Measurements from ENCODE around the gene LAMP1. TPM values are rescaled to one million over a fixed set of nuclear protein-coding genes. Genes with fewer than 3 reads are reported as not detected.
"Not testable (repeated sequence)": the region's sequence is repeated elsewhere in the genome, so short reads cannot be mapped to it uniquely, and the experiment has no call there.

LAMP1 gene
- total and polyA plus RNA-seq, 2 donors (not counting 1 experiment from before 2014, with no cell fraction given) = 52.1 to 96.1 TPM

DNA sequence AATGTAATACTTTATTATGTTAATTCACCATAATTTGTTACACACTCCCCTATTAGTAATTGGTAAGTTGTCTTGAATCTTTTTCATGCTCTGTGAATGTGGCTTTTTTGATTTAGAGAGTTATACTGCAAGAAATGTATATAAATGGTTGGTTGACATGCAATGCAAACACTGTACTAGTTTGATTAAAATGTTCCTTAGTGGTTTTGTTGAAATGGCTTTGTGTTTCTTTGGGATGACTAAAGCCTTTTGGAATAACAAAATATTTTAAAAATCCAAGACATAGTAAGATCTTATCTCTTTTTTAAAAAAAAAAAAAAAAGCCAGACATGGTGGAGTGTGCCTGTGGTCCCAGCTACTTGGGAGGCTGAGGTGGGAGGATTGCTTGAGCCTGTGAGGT lies 10.5 kb downstream of the LAMP1 start:
- Histone ChIP-seq H3K36me3 (replicated peaks in 1 of 2; ENCODE audit: control extremely low read depth in 1 of 2, control insufficient read depth in 1 of 2, extremely low read depth in 1 of 2, insufficient read depth in 2 of 2, low read length in 1 of 2) (peaks cover 13 to 41% of the 10 kb centered on the region in 2 experiments), H4K20me1 (ENCODE audit: control insufficient read depth, insufficient read depth, low read length, poor library complexity, severe bottlenecking) (peaks cover 78% of the 10 kb centered on the region), H3K9me3 (ENCODE audit: control extremely low read depth in 1 of 3, control insufficient read depth in 2 of 3, insufficient read depth in 1 of 3, low read length in 2 of 3) (no peaks in the 10 kb centered on the region), H3K4me2 (replicated peaks; ENCODE audit: low read depth, low read length, poor library complexity, severe bottlenecking) (no peak overlapping the region), H2AFZ (ENCODE audit: insufficient read depth, low read depth, low read length, poor library complexity, severe bottlenecking) (no peak overlapping the region), H3K4me3 (ENCODE audit: control extremely low read depth in 1 of 5, extremely low read depth in 1 of 5, insufficient read depth in 1 of 5, low read depth in 2 of 5, low read length in 4 of 5) (no peak overlapping the region), H3K27ac (ENCODE audit: low read length in 2 of 2) (no peak overlapping the region), H3K79me2 (ENCODE audit: control insufficient read depth, insufficient read depth, low read length) (peaks cover 79% of the 10 kb centered on the region), H3K9ac (ENCODE audit: low read length) (no peak overlapping the region), H3K4me1 (ENCODE audit: control insufficient read depth in 2 of 2, insufficient read depth in 2 of 2, low read length in 2 of 2) (no peaks in the 10 kb centered on the region), H3K27me3 (replicated peaks in 1 of 4; ENCODE audit: control extremely low read depth in 1 of 4, control insufficient read depth in 3 of 4, insufficient read depth in 4 of 4, low read length in 3 of 4) (no peaks in the 10 kb centered on the region)
- no peaks in the 10 kb centered on the region for H3K9me3 Mint-ChIP-seq (ENCODE audit: insufficient read depth)
- POLR2A ChIA-PET = interaction anchor here (0.6 kb wide), 1 partner anchor 120 kb away, joined by 5 read pairs; no protein-coding TSS in a partner anchor
- CTCF ChIA-PET = no interaction called here
- intact Hi-C loops (cut with micrococcal nuclease) = no loop called here
- no peaks in the 10 kb centered on the region for H3K27me3 Mint-ChIP-seq
- H3K27ac Mint-ChIP-seq = no peak overlapping the region
- DNase-seq = no peak
- ATAC-seq (ENCODE audit: low read depth) = no peak
- H3K4me1 Mint-ChIP-seq = peaks cover 8% of the 10 kb centered on the region
- no peak overlapping the region for H3K4me3 Mint-ChIP-seq
- TF ChIP-seq EZH2 (IDR thresholded peaks at IDR 0.05; ENCODE audit: borderline replicate concordance, insufficient read depth, low read depth, low read length, poor library complexity, severe bottlenecking) = no peak
- TF ChIP-seq, protein P1, sequence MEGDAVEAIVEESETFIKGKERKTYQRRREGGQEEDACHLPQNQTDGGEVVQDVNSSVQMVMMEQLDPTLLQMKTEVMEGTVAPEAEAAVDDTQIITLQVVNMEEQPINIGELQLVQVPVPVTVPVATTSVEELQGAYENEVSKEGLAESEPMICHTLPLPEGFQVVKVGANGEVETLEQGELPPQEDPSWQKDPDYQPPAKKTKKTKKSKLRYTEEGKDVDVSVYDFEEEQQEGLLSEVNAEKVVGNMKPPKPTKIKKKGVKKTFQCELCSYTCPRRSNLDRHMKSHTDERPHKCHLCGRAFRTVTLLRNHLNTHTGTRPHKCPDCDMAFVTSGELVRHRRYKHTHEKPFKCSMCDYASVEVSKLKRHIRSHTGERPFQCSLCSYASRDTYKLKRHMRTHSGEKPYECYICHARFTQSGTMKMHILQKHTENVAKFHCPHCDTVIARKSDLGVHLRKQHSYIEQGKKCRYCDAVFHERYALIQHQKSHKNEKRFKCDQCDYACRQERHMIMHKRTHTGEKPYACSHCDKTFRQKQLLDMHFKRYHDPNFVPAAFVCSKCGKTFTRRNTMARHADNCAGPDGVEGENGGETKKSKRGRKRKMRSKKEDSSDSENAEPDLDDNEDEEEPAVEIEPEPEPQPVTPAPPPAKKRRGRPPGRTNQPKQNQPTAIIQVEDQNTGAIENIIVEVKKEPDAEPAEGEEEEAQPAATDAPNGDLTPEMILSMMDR (IDR thresholded peaks at IDR 0.05) = no peak

DNA sequence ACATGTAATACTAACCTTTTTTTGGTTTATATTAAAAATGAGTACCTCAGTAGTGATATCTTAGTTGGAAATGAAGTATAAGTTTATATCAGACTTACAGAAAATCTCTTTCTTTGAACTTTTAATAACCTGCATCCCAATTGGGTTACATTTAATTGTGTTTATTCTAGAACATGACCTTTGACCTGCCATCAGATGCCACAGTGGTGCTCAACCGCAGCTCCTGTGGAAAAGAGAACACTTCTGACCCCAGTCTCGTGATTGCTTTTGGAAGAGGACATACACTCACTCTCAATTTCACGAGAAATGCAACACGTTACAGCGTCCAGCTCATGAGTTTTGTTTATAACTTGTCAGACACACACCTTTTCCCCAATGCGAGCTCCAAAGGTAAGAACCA lies 12.4 kb downstream of the LAMP1 start:
- Histone ChIP-seq H3K4me1 (ENCODE audit: control insufficient read depth in 2 of 2, insufficient read depth in 2 of 2, low read length in 2 of 2) (no peaks in the 10 kb centered on the region), H2AFZ (ENCODE audit: insufficient read depth, low read depth, low read length, poor library complexity, severe bottlenecking) (no peak overlapping the region), H3K4me2 (replicated peaks; ENCODE audit: low read depth, low read length, poor library complexity, severe bottlenecking) (no peak overlapping the region), H3K27me3 (replicated peaks in 1 of 4; ENCODE audit: control extremely low read depth in 1 of 4, control insufficient read depth in 3 of 4, insufficient read depth in 4 of 4, low read length in 3 of 4) (no peaks in the 10 kb centered on the region), H3K27ac (ENCODE audit: low read length in 2 of 2) (no peak overlapping the region), H3K36me3 (replicated peaks in 1 of 2; ENCODE audit: control extremely low read depth in 1 of 2, control insufficient read depth in 1 of 2, extremely low read depth in 1 of 2, insufficient read depth in 2 of 2, low read length in 1 of 2) (peaks cover 13 to 41% of the 10 kb centered on the region in 2 experiments), H3K9me3 (ENCODE audit: control extremely low read depth in 1 of 3, control insufficient read depth in 2 of 3, insufficient read depth in 1 of 3, low read length in 2 of 3) (no peaks in the 10 kb centered on the region), H3K9ac (ENCODE audit: low read length) (no peak overlapping the region), H4K20me1 (ENCODE audit: control insufficient read depth, insufficient read depth, low read length, poor library complexity, severe bottlenecking) (peaks cover 76% of the 10 kb centered on the region), H3K4me3 (ENCODE audit: control extremely low read depth in 1 of 5, extremely low read depth in 1 of 5, insufficient read depth in 1 of 5, low read depth in 2 of 5, low read length in 4 of 5) (no peak overlapping the region), H3K79me2 (ENCODE audit: control insufficient read depth, insufficient read depth, low read length) (peaks cover 75% of the 10 kb centered on the region)
- Mint-ChIP-seq H3K27me3 (no peaks in the 10 kb centered on the region), H3K4me3 (no peak overlapping the region), H3K27ac (no peak overlapping the region), H3K9me3 (ENCODE audit: insufficient read depth) (no peaks in the 10 kb centered on the region), H3K4me1 (peaks cover 3% of the 10 kb centered on the region)
- ATAC-seq (ENCODE audit: low read depth) (no peak), DNase-seq (no peak)
- POLR2A ChIA-PET = no interaction called here
- intact Hi-C loops (cut with micrococcal nuclease) = no loop called here
- 100% methylated on average over 1 of the region's 6 CpGs for WGBS (ENCODE audit: insufficient coverage)
- TF ChIP-seq EZH2 (IDR thresholded peaks at IDR 0.05; ENCODE audit: borderline replicate concordance, insufficient read depth, low read depth, low read length, poor library complexity, severe bottlenecking) = no peak
- TF ChIP-seq, protein P1 (IDR thresholded peaks at IDR 0.05) = no peak
- CTCF ChIA-PET = no interaction called here

DNA sequence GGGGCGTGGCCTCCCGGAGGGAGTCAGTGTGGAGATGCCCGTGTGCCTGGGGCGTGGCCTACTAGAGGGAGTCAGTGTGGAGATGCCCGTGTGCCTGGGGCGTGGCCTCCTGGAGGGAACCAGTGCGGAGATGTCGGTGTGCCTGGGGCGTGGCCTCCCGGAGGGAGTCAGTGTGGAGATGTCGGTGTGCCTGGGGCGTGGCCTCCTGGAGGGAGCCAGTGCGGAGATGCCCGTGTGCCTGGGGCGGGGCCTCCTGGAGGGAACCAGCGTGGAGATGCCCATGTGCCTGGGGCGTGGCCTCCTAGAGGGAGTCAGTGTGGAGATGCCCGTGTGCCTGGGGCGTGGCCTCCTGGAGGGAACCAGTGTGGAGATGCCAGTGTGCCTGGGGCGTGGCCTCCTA lies 17.1 kb downstream of the LAMP1 start:
- H3K27ac Mint-ChIP-seq = not testable (repeated sequence)
- 99% methylated on average over 17 of the region's 20 CpGs for WGBS (ENCODE audit: insufficient coverage)

More for the DNA sequence above, 17.1 kb downstream of the LAMP1 start:
- ATAC-seq (ENCODE audit: low read depth); H3K27me3 ChIP-seq (replicated peaks in 1 of 4; ENCODE audit: control extremely low read depth in 1 of 4, control insufficient read depth in 3 of 4, insufficient read depth in 4 of 4, low read length in 3 of 4); H3K4me3 ChIP-seq (ENCODE audit: control extremely low read depth in 1 of 5, extremely low read depth in 1 of 5, insufficient read depth in 1 of 5, low read depth in 2 of 5, low read length in 4 of 5); POLR2A ChIA-PET; DNase-seq; H3K4me1 ChIP-seq (ENCODE audit: control insufficient read depth in 2 of 2, insufficient read depth in 2 of 2, low read length in 2 of 2); H3K9me3 ChIP-seq (ENCODE audit: control extremely low read depth in 1 of 3, control insufficient read depth in 2 of 3, insufficient read depth in 1 of 3, low read length in 2 of 3); H2AFZ ChIP-seq (ENCODE audit: insufficient read depth, low read depth, low read length, poor library complexity, severe bottlenecking); CTCF ChIA-PET; H3K4me3 Mint-ChIP-seq; H3K9me3 Mint-ChIP-seq (ENCODE audit: insufficient read depth); H3K9ac ChIP-seq (ENCODE audit: low read length); H3K27me3 Mint-ChIP-seq; intact Hi-C loops (cut with micrococcal nuclease); H3K4me1 Mint-ChIP-seq; H3K4me2 ChIP-seq (replicated peaks; ENCODE audit: low read depth, low read length, poor library complexity, severe bottlenecking); H3K27ac ChIP-seq (ENCODE audit: low read length in 2 of 2): not testable (repeated sequence)
- Histone ChIP-seq H3K36me3 (replicated peaks in 1 of 2; ENCODE audit: control extremely low read depth in 1 of 2, control insufficient read depth in 1 of 2, extremely low read depth in 1 of 2, insufficient read depth in 2 of 2, low read length in 1 of 2) (peaks cover 13 to 46% of the 10 kb centered on the region in 2 experiments), H3K79me2 (ENCODE audit: control insufficient read depth, insufficient read depth, low read length) (peaks cover 47% of the 10 kb centered on the region), H4K20me1 (ENCODE audit: control insufficient read depth, insufficient read depth, low read length, poor library complexity, severe bottlenecking) (peaks cover 66% of the 10 kb centered on the region)
